ENCODE results near the gene NRXN2.

Gene NRXN2

DNA sequence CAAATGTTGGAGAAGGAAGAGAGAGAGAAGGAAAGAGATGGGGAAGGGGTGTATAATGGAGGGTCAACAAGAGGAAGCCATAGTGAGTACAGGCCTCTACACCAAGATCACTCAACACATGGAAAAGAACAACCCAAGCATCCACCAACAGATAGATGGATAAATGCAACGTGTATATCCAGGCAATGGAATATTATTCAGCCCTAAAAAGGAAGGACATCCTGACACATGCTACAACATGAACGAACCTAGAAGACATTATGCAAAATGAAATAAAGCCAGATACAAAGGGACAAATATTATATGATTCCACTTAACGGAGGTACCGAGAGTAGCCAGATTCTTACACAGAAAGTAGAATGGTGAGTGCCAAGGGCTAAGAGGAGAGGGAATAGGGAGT lies 59.3 kb downstream of the NRXN2 start:
- Histone ChIP-seq H3K36me3 (replicated peaks in 1 of 2; ENCODE audit: control insufficient read depth in 2 of 2, insufficient read depth in 2 of 2, low read length in 2 of 2) (peaks cover 0 to 8% of the 10 kb centered on the region in 2 donors), H2BK120ac (ENCODE audit: low read depth, low read length) (no peak overlapping the region), H2BK5ac (ENCODE audit: low read length) (no peak overlapping the region), H3K9me3 (replicated peaks in 1 of 2; ENCODE audit: control insufficient read depth in 2 of 2, insufficient read depth in 1 of 2, low read depth in 1 of 2, low read length in 2 of 2) (no peaks in the 10 kb centered on the region), H3K79me1 (ENCODE audit: low read depth, low read length) (no peaks in the 10 kb centered on the region), H3K27ac (replicated peaks; ENCODE audit: low read length) (no peak overlapping the region), H3K4me1 (ENCODE audit: control insufficient read depth in 2 of 2, insufficient read depth in 1 of 2, low read depth in 1 of 2, low read length in 2 of 2) (peaks cover 0 to 5% of the 10 kb centered on the region in 2 donors), H2AK5ac (ENCODE audit: low read depth, low read length) (no peak overlapping the region), H4K91ac (ENCODE audit: low read depth, low read length, poor library complexity) (no peak overlapping the region), H4K8ac (ENCODE audit: low read depth, low read length) (no peak overlapping the region), H3K4ac (ENCODE audit: low read length) (no peak overlapping the region), H3K4me3 (ENCODE audit: low read length in 2 of 2) (no peak overlapping the region), H2AFZ (ENCODE audit: low read length) (no peak overlapping the region), H3K18ac (ENCODE audit: low read length) (no peak overlapping the region), H3K4me2 (ENCODE audit: insufficient read depth, low read length, poor library complexity, severe bottlenecking) (no peak overlapping the region), H2BK15ac (ENCODE audit: low read length) (no peak overlapping the region), H3K9ac (ENCODE audit: low read depth, low read length, poor library complexity) (no peak overlapping the region), H2BK12ac (ENCODE audit: low read length) (no peak overlapping the region), H3K27me3 (ENCODE audit: control insufficient read depth in 3 of 3, insufficient read depth in 3 of 3, low read depth in 1 of 3, low read length in 3 of 3) (no peaks in the 10 kb centered on the region), H3K23ac (ENCODE audit: low read depth, low read length, poor library complexity) (no peak overlapping the region), H3K14ac (ENCODE audit: low read length) (no peak overlapping the region)
- DNase-seq (ENCODE audit: low spot score) = no peak
- no CpG with 5 or more reads among the region's 4 CpGs for WGBS, 2 donors (ENCODE audit: extremely low coverage in 2 of 2, insufficient read length in 2 of 2, insufficient replicate concordance in 1 of 2)

- no peak overlapping the region for H2AK5ac ChIP-seq (ENCODE audit: low read depth, low read length)
- no peak overlapping the region for H2AFZ ChIP-seq (ENCODE audit: low read length)
- no peak overlapping the region for H3K4me3 ChIP-seq (ENCODE audit: low read length in 2 of 2)
- H3K4me2 ChIP-seq (ENCODE audit: insufficient read depth, low read length, poor library complexity, severe bottlenecking) = no peak overlapping the region
- H2BK5ac ChIP-seq (ENCODE audit: low read length) = no peak overlapping the region
- no peak overlapping the region for H3K23ac ChIP-seq (ENCODE audit: low read depth, low read length, poor library complexity)
- no peak overlapping the region for H4K91ac ChIP-seq (ENCODE audit: low read depth, low read length, poor library complexity)
- no peak overlapping the region for H4K8ac ChIP-seq (ENCODE audit: low read depth, low read length)
- no peak overlapping the region for H3K27ac ChIP-seq (replicated peaks; ENCODE audit: low read length)
- no peak overlapping the region for H2BK12ac ChIP-seq (ENCODE audit: low read length)
- H2BK15ac ChIP-seq (ENCODE audit: low read length) = peak overlapping the region; percentile 58
- DNase-seq (ENCODE audit: low spot score) = no peak
- no peaks in the 10 kb centered on the region for H3K79me1 ChIP-seq (ENCODE audit: low read depth, low read length)
- H3K36me3 ChIP-seq (replicated peaks in 1 of 2; ENCODE audit: control insufficient read depth in 2 of 2, insufficient read depth in 2 of 2, low read length in 2 of 2) = peaks cover 0 to 8% of the 10 kb centered on the region in 2 donors
- H3K18ac ChIP-seq (ENCODE audit: low read length) = no peak overlapping the region
- H3K27me3 ChIP-seq (ENCODE audit: control insufficient read depth in 3 of 3, insufficient read depth in 3 of 3, low read depth in 1 of 3, low read length in 3 of 3) = no peaks in the 10 kb centered on the region
- WGBS, 2 donors (ENCODE audit: extremely low coverage in 2 of 2, insufficient read length in 2 of 2, insufficient replicate concordance in 1 of 2) = no CpG with 5 or more reads among the region's 7 CpGs
- H3K9me3 ChIP-seq (replicated peaks in 1 of 2; ENCODE audit: control insufficient read depth in 2 of 2, insufficient read depth in 1 of 2, low read depth in 1 of 2, low read length in 2 of 2) = no peaks in the 10 kb centered on the region
- H2BK120ac ChIP-seq (ENCODE audit: low read depth, low read length) = no peak overlapping the region
- no peak overlapping the region for H3K14ac ChIP-seq (ENCODE audit: low read length)
- H3K4me1 ChIP-seq (ENCODE audit: control insufficient read depth in 2 of 2, insufficient read depth in 1 of 2, low read depth in 1 of 2, low read length in 2 of 2) = peaks cover 0 to under 1% of the 10 kb centered on the region in 2 donors
- H3K9ac ChIP-seq (ENCODE audit: low read depth, low read length, poor library complexity) = no peak overlapping the region
- H3K4ac ChIP-seq (ENCODE audit: low read length) = no peak overlapping the region
Measured at GRCh38 chr11:64661614-64662013, 61.4 kb downstream of the NRXN2 start.

- H2BK120ac ChIP-seq (ENCODE audit: low read depth, low read length) = no peak overlapping the region
- no peak overlapping the region for H3K27ac ChIP-seq (replicated peaks; ENCODE audit: low read length)
- H2BK5ac ChIP-seq (ENCODE audit: low read length) = no peak overlapping the region
- no peak for DNase-seq (ENCODE audit: low spot score)
- H3K4me1 ChIP-seq (ENCODE audit: control insufficient read depth in 2 of 2, insufficient read depth in 1 of 2, low read depth in 1 of 2, low read length in 2 of 2) = peaks cover 0 to 3% of the 10 kb centered on the region in 2 donors
- no peak overlapping the region for H4K91ac ChIP-seq (ENCODE audit: low read depth, low read length, poor library complexity)
- H3K4ac ChIP-seq (ENCODE audit: low read length) = no peak overlapping the region
- no peak overlapping the region for H4K8ac ChIP-seq (ENCODE audit: low read depth, low read length)
- no peaks in the 10 kb centered on the region for H3K27me3 ChIP-seq (ENCODE audit: control insufficient read depth in 3 of 3, insufficient read depth in 3 of 3, low read depth in 1 of 3, low read length in 3 of 3)
- H3K23ac ChIP-seq (ENCODE audit: low read depth, low read length, poor library complexity) = no peak overlapping the region
- H3K9me3 ChIP-seq (replicated peaks in 1 of 2; ENCODE audit: control insufficient read depth in 2 of 2, insufficient read depth in 1 of 2, low read depth in 1 of 2, low read length in 2 of 2) = no peaks in the 10 kb centered on the region
- peaks cover 0 to 8% of the 10 kb centered on the region in 2 donors for H3K36me3 ChIP-seq (replicated peaks in 1 of 2; ENCODE audit: control insufficient read depth in 2 of 2, insufficient read depth in 2 of 2, low read length in 2 of 2)
- no peak overlapping the region for H2AK5ac ChIP-seq (ENCODE audit: low read depth, low read length)
- no peak overlapping the region for H3K9ac ChIP-seq (ENCODE audit: low read depth, low read length, poor library complexity)
- H3K4me3 ChIP-seq (ENCODE audit: low read length in 2 of 2) = no peak overlapping the region
- no peak overlapping the region for H2BK15ac ChIP-seq (ENCODE audit: low read length)
- peak overlapping the region; percentile 30 for H2BK12ac ChIP-seq (ENCODE audit: low read length)
- H3K14ac ChIP-seq (ENCODE audit: low read length) = peak overlapping the region; percentile 71
- no CpG with 5 or more reads among the region's 6 CpGs for WGBS, 2 donors (ENCODE audit: extremely low coverage in 2 of 2, insufficient read length in 2 of 2, insufficient replicate concordance in 1 of 2)
- no peak overlapping the region for H3K18ac ChIP-seq (ENCODE audit: low read length)
- H3K4me2 ChIP-seq (ENCODE audit: insufficient read depth, low read length, poor library complexity, severe bottlenecking) = no peak overlapping the region
- peak overlapping the region; percentile 36 for H2AFZ ChIP-seq (ENCODE audit: low read length)
- no peaks in the 10 kb centered on the region for H3K79me1 ChIP-seq (ENCODE audit: low read depth, low read length)
Measured at GRCh38 chr11:64661146-64661545, 61.9 kb downstream of the NRXN2 start.

- Histone ChIP-seq H2AK5ac (ENCODE audit: low read depth, low read length) (no peak overlapping the region), H2AFZ (ENCODE audit: low read length) (no peak overlapping the region), H3K9me3 (replicated peaks in 1 of 2; ENCODE audit: control insufficient read depth in 2 of 2, insufficient read depth in 1 of 2, low read depth in 1 of 2, low read length in 2 of 2) (no peaks in the 10 kb centered on the region), H2BK5ac (ENCODE audit: low read length) (no peak overlapping the region), H3K9ac (ENCODE audit: low read depth, low read length, poor library complexity) (no peak overlapping the region), H2BK15ac (ENCODE audit: low read length) (no peak overlapping the region), H3K18ac (ENCODE audit: low read length) (peak overlapping the region; percentile 23), H4K8ac (ENCODE audit: low read depth, low read length) (no peak overlapping the region), H3K79me1 (ENCODE audit: low read depth, low read length) (no peaks in the 10 kb centered on the region), H3K4ac (ENCODE audit: low read length) (no peak overlapping the region), H2BK120ac (ENCODE audit: low read depth, low read length) (no peak overlapping the region), H2BK12ac (ENCODE audit: low read length) (no peak overlapping the region), H3K27me3 (ENCODE audit: control insufficient read depth in 3 of 3, insufficient read depth in 3 of 3, low read depth in 1 of 3, low read length in 3 of 3) (no peaks in the 10 kb centered on the region), H3K4me2 (ENCODE audit: insufficient read depth, low read length, poor library complexity, severe bottlenecking) (no peak overlapping the region), H4K91ac (ENCODE audit: low read depth, low read length, poor library complexity) (no peak overlapping the region), H3K27ac (replicated peaks; ENCODE audit: low read length) (no peak overlapping the region), H3K4me1 (ENCODE audit: control insufficient read depth in 2 of 2, insufficient read depth in 1 of 2, low read depth in 1 of 2, low read length in 2 of 2) (peaks cover 0 to 3% of the 10 kb centered on the region in 2 donors), H3K23ac (ENCODE audit: low read depth, low read length, poor library complexity) (no peak overlapping the region), H3K14ac (ENCODE audit: low read length) (no peak overlapping the region), H3K36me3 (replicated peaks in 1 of 2; ENCODE audit: control insufficient read depth in 2 of 2, insufficient read depth in 2 of 2, low read length in 2 of 2) (peaks cover 0 to 8% of the 10 kb centered on the region in 2 donors), H3K4me3 (ENCODE audit: low read length in 2 of 2) (no peak overlapping the region)
- WGBS, 2 donors (ENCODE audit: extremely low coverage in 2 of 2, insufficient read length in 2 of 2, insufficient replicate concordance in 1 of 2) = no CpG with 5 or more reads among the region's 19 CpGs
- no peak for DNase-seq (ENCODE audit: low spot score)
Measured at GRCh38 chr11:64660706-64661105, 62.3 kb downstream of the NRXN2 start.

All from neuronal stem cell (in vitro differentiated cells).